GM18519 (cell line): ENCODE data around the gene PALM.
"Not testable (repeated sequence)": the region's sequence is repeated elsewhere in the genome, so short reads cannot be mapped to it uniquely, and the experiment has no call there.

Experiments used
- ATAC-seq: cut with Tn5 transposase; IDR thresholded peaks from one replicate; pipeline ENCODE4 v1.9.1; 2021; ENCODE audit warnings: mild to moderate bottlenecking, moderate library complexity; ENCODE audit not compliant: unreplicated experiment, low FRiP score

Gene PALM

DNA sequence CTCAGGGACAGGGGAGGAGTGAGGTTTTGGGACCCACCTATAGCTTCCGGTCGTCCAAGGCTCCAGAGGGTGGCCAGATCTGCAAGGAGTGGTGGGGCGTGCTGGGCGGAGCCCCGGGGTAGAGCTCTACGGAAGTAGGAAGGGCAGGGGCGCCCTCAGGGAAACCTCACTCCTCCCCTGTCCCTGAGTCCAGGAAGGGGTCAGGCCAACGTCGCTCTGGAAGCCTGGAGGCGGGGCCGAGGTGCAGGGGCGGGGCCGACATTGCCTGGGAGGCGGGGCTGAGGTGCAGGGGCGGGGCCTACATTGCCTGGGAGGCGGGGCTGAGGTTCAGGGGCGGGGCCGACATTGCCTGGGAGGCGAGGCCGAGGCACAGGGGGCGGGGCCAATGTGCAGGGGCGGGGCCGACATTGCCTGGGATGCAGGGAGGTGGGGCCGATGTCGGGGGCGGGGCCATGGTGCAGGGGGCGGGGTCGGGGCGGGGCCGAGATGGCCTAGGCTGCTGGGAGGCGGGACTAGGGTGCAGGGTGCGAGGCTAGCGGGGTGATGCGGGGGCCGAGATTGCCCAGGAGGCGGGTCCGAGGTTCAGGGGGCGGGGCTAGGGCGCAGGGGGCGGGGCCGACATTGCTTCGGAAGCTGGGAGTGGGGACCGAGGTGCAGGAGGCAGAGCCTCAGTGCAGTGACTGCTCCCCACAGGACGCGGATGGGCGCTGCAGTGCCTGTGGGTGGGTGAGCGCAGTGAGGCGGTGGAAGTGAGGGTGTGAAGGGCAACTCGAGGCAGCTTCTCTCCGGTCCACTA lies 4.9 kb upstream of the PALM start:
- no peak for ATAC-seq

DNA sequence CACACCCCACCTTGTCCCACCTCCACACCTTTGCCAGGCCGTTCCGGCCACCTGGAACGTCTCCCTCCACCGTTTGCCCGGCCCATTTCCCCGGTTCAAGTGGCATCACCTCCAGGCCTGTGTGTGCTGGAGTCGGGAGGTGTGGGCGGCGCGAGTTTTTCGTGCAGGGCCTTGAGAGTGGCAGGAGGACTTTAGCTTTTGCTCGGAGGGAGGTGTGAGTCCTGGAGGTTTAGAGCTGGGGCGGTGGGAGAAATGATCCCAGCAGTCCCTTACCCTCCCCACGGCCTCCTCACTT lies 4.3 kb upstream of the PALM start:
- ATAC-seq = no peak

- no peak for ATAC-seq
Measured at GRCh38 chr19:709196-709964, 645 bp downstream of the PALM start.

- ATAC-seq = no peak
Measured at GRCh38 chr19:709965-710571, 1.3 kb downstream of the PALM start.

DNA sequence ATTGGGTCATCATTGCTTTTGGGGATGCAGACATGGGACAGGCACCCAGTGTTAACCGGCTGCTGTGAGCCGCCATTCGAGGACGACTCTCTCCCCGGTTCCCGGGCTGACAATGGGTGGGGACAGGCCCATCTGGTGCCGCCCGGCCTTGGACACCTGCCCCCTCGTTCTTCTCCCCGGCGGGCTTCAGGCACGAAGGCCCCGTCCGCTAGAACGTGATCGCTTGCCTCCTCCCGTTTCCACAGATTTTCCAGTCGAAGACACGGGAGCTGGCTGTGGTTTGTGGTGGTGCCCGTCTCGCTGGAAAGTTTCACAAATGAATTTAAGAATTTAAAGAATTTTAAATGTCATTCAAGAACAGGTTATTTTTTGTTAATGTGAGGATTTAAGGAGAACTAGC lies 2.0 kb downstream of the PALM start:
- ATAC-seq = no peak

GRCh38 chr19:711254-711653 lies 2.5 kb downstream of the PALM start:
- ATAC-seq = no peak

DNA sequence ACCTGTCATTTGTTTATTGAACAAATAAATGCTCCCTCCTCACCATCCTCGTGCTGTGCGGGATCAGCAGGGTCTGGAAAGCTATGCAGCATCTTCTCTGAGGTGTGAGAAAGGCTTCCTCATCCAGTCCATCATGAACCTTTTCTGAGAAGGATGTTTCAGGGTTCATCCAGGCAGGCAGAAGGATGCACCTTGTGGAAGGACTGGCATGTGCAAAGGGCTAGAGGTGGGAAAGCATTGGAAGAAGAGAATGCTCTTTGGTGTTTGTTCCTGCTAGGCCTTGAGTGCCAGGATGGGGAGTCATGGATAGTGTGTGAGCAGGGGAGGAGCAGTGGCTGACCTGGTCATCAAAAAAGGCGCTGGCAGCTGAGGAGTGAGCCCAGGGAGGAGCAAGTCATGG lies 6.6 kb downstream of the PALM start:
- ATAC-seq = no peak

GRCh38 chr19:718251-718951 lies 9.7 kb downstream of the PALM start:
- ATAC-seq = no peak

DNA sequence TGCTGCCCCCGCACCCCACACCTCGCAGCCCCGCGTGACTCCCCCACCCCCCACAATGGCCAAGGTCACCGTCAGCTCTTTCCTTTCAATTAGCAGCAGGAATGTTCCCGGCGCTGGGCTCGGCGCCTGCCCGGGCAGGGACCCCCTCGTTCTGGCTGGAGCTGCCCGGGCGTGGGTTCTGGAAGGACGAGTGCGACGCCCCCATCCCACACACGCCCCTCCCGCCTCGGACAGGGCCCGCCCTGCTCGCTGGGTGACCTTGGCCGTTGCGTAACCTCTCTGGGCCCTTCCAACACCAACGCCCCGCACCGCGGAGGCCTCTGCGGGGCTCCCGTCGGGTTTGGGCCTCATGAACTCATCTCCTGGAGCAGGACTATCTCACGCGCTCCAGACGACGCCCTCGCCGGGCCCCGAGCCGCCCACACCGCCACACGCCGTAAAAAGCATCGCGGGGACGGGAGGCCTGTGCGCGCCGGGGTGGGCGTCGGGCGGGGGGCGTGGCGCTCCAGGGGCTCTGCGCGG lies 10.3 kb downstream of the PALM start:
- no peak for ATAC-seq

DNA sequence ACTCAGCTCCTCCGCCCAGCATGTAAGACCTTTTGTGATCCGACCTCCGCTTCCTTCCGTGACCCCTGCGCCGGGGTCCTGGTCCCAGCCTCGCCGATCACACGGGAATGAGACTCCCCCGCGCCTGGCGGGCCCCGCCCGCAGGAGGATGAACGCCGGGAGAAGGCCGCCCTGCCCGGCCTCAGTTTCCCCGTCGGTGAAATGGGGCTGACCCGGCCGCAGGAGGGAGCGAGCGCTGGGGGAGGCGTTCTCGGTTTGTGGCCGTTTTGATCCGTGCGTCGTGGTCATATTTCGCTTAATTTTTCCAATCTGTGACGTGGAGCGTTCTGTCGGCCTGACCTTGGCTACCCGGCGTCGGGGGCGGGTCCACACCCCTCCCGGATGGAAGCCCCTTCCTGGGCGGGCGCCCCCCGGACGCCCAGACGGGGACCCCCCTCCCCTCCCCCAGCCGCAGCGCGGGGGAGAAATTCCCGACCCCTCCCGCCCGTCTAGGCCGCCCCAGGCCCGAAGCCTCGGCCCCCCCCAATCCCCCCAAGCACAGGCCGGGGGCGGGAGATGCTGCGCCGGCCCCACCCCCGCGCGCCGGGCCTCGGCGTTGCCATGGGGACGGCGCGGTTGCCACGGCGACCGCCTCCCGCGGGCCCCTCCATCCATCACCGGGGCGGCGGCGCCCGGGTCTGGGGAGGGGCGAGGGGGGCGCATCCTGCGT lies 11.1 kb downstream of the PALM start:
- ATAC-seq = no peak

DNA sequence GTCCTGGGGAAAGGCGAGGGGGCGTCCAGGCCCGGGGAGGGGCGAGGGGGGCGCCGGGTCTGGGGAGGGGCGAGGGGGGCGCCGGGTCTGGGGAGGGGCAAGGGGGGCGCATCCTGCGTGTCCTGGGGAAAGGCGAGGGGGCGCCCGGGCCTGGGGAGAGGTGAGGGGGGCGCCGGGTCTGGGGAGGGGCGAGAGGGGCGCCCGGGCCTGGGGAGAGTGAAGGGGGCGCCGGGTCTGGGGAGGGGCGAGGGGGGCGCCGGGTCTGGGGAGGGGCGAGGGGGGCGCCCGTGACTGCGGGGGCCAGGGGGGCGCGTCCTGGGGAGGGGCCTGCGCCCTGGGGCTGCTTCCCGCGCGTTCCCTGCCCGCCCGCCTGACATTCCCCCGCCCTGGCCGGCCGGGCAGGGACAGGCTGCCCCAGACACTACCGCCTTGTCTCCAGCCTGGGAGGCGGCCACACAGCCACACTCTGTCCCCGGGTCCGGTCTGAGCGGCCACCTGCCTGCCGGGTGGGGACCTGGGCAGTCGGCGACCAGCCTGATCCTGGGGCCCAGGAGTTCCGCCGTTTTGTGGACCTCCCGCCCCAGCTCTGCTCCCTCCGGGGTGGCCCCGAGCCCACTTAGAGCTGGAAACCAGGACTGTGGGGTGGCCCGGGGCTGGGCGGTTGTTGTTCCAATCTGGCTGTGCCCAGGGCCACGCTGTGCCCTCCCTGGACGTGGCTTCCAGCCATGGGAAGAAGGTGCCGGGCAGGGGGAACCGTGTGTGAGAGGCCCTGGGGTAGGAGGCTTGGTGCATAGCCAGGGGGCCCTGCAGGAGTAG lies 11.8 kb downstream of the PALM start:
- no peak for ATAC-seq

- ATAC-seq = no peak
Measured at GRCh38 chr19:722553-723101, 13.9 kb downstream of the PALM start.

GRCh38 chr19:723247-723646 lies 14.5 kb downstream of the PALM start:
- ATAC-seq = no peak

- ATAC-seq = no peak
Measured at GRCh38 chr19:723714-724113, 15.0 kb downstream of the PALM start.

DNA sequence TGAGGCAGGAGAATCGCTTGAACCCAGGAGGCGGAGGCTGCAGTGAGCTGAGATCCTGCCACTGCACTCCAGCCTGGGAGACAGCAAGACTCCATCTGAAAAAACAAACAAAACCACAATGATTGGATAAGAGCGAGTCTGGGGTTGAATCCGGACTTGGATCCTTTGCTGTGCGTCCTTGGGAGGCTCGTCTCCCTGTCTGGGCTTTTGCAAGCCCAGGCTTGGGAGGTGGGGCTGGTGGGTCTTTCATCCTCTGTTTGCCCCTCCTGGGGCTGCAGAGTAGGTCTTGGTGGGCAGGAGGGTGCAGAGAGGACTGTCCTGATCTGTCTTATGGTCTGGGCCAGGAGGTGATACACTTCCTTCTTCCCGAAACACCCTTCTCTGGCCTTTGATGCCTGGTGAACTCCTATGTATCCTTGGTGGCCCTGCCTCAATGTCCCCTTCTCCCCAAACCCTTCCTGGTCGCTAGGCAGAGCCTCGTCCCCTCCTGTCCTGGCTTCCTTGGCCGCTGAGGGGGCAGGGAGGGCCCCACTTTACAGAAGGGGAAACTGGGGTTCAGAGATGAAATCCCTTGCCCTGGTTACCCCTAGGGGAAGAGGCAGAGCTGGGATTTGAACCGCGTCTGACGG lies 16.8 kb downstream of the PALM start:
- ATAC-seq = no peak

DNA sequence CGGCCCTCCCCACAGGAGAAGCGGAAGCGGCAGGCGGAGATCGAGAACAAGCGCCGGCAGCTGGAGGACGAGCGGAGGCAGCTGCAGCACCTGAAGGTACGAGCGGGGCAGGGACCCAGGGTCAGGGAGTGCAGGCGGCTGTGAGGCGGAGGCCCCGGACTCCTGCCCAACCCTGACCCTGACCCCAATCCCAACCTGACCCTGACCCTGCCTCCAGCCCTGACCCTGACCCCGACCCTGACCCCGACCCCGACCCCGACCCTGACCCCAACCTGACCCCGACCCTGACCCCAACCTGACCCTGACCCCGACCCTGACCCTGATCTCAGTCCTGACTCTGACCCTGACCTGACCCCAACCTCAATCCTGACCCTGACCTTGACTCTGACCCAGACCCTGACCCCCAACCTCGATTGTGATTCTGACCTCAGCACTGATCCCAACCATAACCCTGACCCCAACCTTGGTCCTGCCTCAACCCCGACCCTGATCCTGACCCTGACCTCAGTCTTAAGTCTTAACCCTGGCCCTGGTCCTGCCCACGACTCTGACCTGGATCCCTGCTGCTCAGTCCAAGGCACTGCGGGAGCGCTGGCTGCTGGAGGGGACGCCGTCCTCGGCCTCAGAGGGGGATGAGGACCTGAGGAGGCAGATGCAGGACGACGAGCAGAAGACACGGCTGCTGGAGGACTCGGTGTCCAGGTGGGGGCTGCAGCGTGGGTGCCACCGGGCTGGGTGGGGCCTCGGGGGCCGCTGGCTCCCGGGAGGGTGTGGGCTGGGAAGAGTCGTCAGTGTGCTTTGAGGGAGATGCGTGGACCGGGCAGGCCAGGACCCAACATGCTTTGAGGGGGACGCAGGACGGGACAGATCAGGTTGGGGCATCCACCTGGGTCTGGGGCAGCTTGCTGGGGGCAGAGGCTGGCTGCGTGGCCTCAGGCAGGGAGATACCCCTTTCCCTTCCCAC lies 18.5 kb downstream of the PALM start:
- ATAC-seq = no peak

- no peak for ATAC-seq
Measured at GRCh38 chr19:728011-728410, 19.3 kb downstream of the PALM start.

GRCh38 chr19:729564-729963 lies 20.8 kb downstream of the PALM start:
- not testable (repeated sequence) for ATAC-seq
